ENCODE results near the gene PCLO. TPM values are rescaled to one million over a fixed set of nuclear protein-coding genes. Genes with fewer than 3 reads are reported as not detected.

Gene PCLO
- polyA plus RNA-seq: 1.00 to 2.1 TPM (median 1.8 TPM) in 3 replicates
- polyA plus RNA-seq (2011; ENCODE audit: low read depth): 3.9 TPM
- 0.83 and 1.3 TPM in 2 replicates for polyA plus RNA-seq (2011; cell fraction: cytosol; rRNA removed)
- polyA plus RNA-seq (2011; cell fraction: nucleus; rRNA removed): 4.9 and 5.0 TPM in 2 replicates
- 1.4 and 1.5 TPM in 2 replicates for polyA plus RNA-seq (2012; ENCODE audit: low replicate concordance)
- 1.7 to 5.5 TPM (median 4.7 TPM) in 3 replicates for polyA minus RNA-seq
- 0.58 TPM for polyA minus RNA-seq (2011; cell fraction: cytosol; rRNA and poly(A)+ RNA removed)
- 4.6 and 8.8 TPM in 2 replicates for polyA minus RNA-seq (2011; cell fraction: nucleus; rRNA and poly(A)+ RNA removed)

- Histone ChIP-seq H3K79me2 (ENCODE audit: control insufficient read depth, insufficient read depth, low read length) (no peaks in the 10 kb centered on the region), H3K27me3 (ENCODE audit: control insufficient read depth, extremely low read depth, insufficient read depth, low read length) (no peaks in the 10 kb centered on the region), H4K20me1 (ENCODE audit: control insufficient read depth, extremely low read depth, insufficient read depth, low read length) (no peaks in the 10 kb centered on the region), H3K27ac (ENCODE audit: control insufficient read depth, insufficient read depth, low read length) (peak within 1 kb of the TSS; percentile 42), H3K4me2 (ENCODE audit: control insufficient read depth, extremely low read depth, insufficient read depth, low read depth, low read length) (peak within 1 kb of the TSS; percentile 82), H3K4me1 (ENCODE audit: control insufficient read depth, extremely low read depth, insufficient read depth, low read length) (no peaks in the 10 kb centered on the region), H3K36me3 (ENCODE audit: control insufficient read depth in 2 of 2, extremely low read depth in 1 of 2, insufficient read depth in 2 of 2, low read length in 2 of 2) (no peaks in the 10 kb centered on the region), H3K9me1 (ENCODE audit: control insufficient read depth, extremely low read depth, insufficient read depth, low read length) (no peaks in the 10 kb centered on the region), H3K4me3 (ENCODE audit: control insufficient read depth in 2 of 3, extremely low read depth in 1 of 3, insufficient read depth in 2 of 3, low read depth in 1 of 3, low read length in 3 of 3) (peak within 1 kb of the TSS; percentile 64 to 82 (median 69)), H2AFZ (ENCODE audit: control insufficient read depth, low read length) (peak within 1 kb of the TSS; percentile 96), H3K9ac (ENCODE audit: control insufficient read depth, extremely low read depth, insufficient read depth, low read length) (peak within 1 kb of the TSS; percentile 69), H3K9me3 (ENCODE audit: control insufficient read depth, low read depth, low read length) (no peaks in the 10 kb centered on the region)
- DNase-seq (ENCODE audit: low read depth, low spot score) (peak; percentile 30), FAIRE-seq (peak; percentile 69)
- dilution Hi-C loops (cut with MboI; ENCODE audit: extremely low pct_ligation_motif_present, low sequenced_read_pairs): no loop called here
- TF ChIP-seq CTCF (optimal IDR thresholded peaks at IDR 0.05 in 1 of 3, IDR thresholded peaks at IDR 0.05 in 1 of 3, conservative IDR thresholded peaks at IDR 0.05 in 1 of 3; ENCODE audit: extremely low read depth in 1 of 3, insufficient read depth in 2 of 3, low read length in 3 of 3) (no peak), EZH2 (IDR thresholded peaks at IDR 0.05; ENCODE audit: low read length) (no peak)
Measured at GRCh38 chr7:83162402-83163256, at the start of gene PCLO. TSS of gene PCLO (minus strand) at chr7:83162884. CDS start at chr7:83162592, 292 bp downstream.

GRCh38 chr7:83211685-83212084 is 49.0 kb upstream of the PCLO start:
- Histone ChIP-seq H4K20me1 (ENCODE audit: control insufficient read depth, extremely low read depth, insufficient read depth, low read length) (no peaks in the 10 kb centered on the region), H3K9me3 (ENCODE audit: control insufficient read depth, low read depth, low read length) (no peaks in the 10 kb centered on the region), H3K79me2 (ENCODE audit: control insufficient read depth, insufficient read depth, low read length) (no peaks in the 10 kb centered on the region), H3K36me3 (ENCODE audit: control insufficient read depth in 2 of 2, extremely low read depth in 1 of 2, insufficient read depth in 2 of 2, low read length in 2 of 2) (no peaks in the 10 kb centered on the region), H3K4me2 (ENCODE audit: control insufficient read depth, extremely low read depth, insufficient read depth, low read depth, low read length) (no peak overlapping the region), H3K4me1 (ENCODE audit: control insufficient read depth, extremely low read depth, insufficient read depth, low read length) (no peaks in the 10 kb centered on the region), H2AFZ (ENCODE audit: control insufficient read depth, low read length) (no peak overlapping the region), H3K27ac (ENCODE audit: control insufficient read depth, insufficient read depth, low read length) (no peak overlapping the region), H3K9ac (ENCODE audit: control insufficient read depth, extremely low read depth, insufficient read depth, low read length) (no peak overlapping the region), H3K27me3 (ENCODE audit: control insufficient read depth, extremely low read depth, insufficient read depth, low read length) (no peaks in the 10 kb centered on the region), H3K4me3 (ENCODE audit: control insufficient read depth in 2 of 3, extremely low read depth in 1 of 3, insufficient read depth in 2 of 3, low read depth in 1 of 3, low read length in 3 of 3) (no peak overlapping the region), H3K9me1 (ENCODE audit: control insufficient read depth, extremely low read depth, insufficient read depth, low read length) (no peaks in the 10 kb centered on the region)
- no peak for FAIRE-seq
- dilution Hi-C loops (cut with MboI; ENCODE audit: extremely low pct_ligation_motif_present, low sequenced_read_pairs): no loop called here
- TF ChIP-seq EZH2 (IDR thresholded peaks at IDR 0.05; ENCODE audit: low read length) (no peak), CTCF (optimal IDR thresholded peaks at IDR 0.05 in 1 of 3, IDR thresholded peaks at IDR 0.05 in 1 of 3, conservative IDR thresholded peaks at IDR 0.05 in 1 of 3; ENCODE audit: extremely low read depth in 1 of 3, insufficient read depth in 2 of 3, low read length in 3 of 3) (no peak)
- no peak for DNase-seq (ENCODE audit: low read depth, low spot score)

All from keratinocyte (primary cell).